HG02938 (cell line): ENCODE data around the gene MFAP5.
"Not testable (repeated sequence)": the region's sequence is repeated elsewhere in the genome, so short reads cannot be mapped to it uniquely, and the experiment has no call there.

ENCODE experiments used
- ATAC-seq: cut with Tn5 transposase; IDR thresholded peaks from one replicate; pipeline ENCODE4 v1.9.1; 2021; ENCODE audit warnings: mild to moderate bottlenecking, moderate library complexity; ENCODE audit not compliant: unreplicated experiment

Gene MFAP5

GRCh38 chr12:8676651-8677050 is 14.0 kb upstream of the MFAP5 start:
- ATAC-seq = no peak

GRCh38 chr12:8675591-8676036 is 13.0 kb upstream of the MFAP5 start:
- no peak for ATAC-seq

GRCh38 chr12:8672381-8672780 is 9.8 kb upstream of the MFAP5 start:
- no peak for ATAC-seq

GRCh38 chr12:8668441-8668840 is 5.8 kb upstream of the MFAP5 start:
- no peak for ATAC-seq

- ATAC-seq = no peak
Measured at GRCh38 chr12:8667270-8667669, 4.6 kb upstream of the MFAP5 start.

- ATAC-seq = no peak
Measured at GRCh38 chr12:8665759-8666158, 3.1 kb upstream of the MFAP5 start.

GRCh38 chr12:8664228-8664913 is 1.7 kb upstream of the MFAP5 start:
- no peak for ATAC-seq

GRCh38 chr12:8661751-8662150 is 875 bp downstream of the MFAP5 start:
- no peak for ATAC-seq

- no peak for ATAC-seq
Measured at GRCh38 chr12:8661016-8661415, 1.6 kb downstream of the MFAP5 start.

GRCh38 chr12:8658346-8658745 is 4.3 kb downstream of the MFAP5 start:
- no peak for ATAC-seq

GRCh38 chr12:8655421-8655820 is 7.2 kb downstream of the MFAP5 start:
- no peak for ATAC-seq

GRCh38 chr12:8648576-8649205 is 13.9 kb downstream of the MFAP5 start:
- peak; percentile 68 for ATAC-seq

- no peak for ATAC-seq
Measured at GRCh38 chr12:8647968-8648367, 14.7 kb downstream of the MFAP5 start.

GRCh38 chr12:8644345-8645248 is 18.0 kb downstream of the MFAP5 start:
- peak; percentile 79 for ATAC-seq

GRCh38 chr12:8642775-8643174 is 19.9 kb downstream of the MFAP5 start:
- ATAC-seq = no peak

GRCh38 chr12:8639936-8640335 is 22.7 kb downstream of the MFAP5 start:
- no peak for ATAC-seq

- ATAC-seq = no peak
Measured at GRCh38 chr12:8638951-8639350, 23.7 kb downstream of the MFAP5 start.

GRCh38 chr12:8637666-8638065 is 25.0 kb downstream of the MFAP5 start:
- ATAC-seq = no peak

- no peak for ATAC-seq
Measured at GRCh38 chr12:8637244-8637643, 25.4 kb downstream of the MFAP5 start.

GRCh38 chr12:8636581-8636980 is 26.0 kb downstream of the MFAP5 start:
- no peak for ATAC-seq

GRCh38 chr12:8636007-8636346 is 26.6 kb downstream of the MFAP5 start:
- not testable (repeated sequence) for ATAC-seq
